Measurements from ENCODE around the gene KDM4F.

Gene KDM4F

DNA sequence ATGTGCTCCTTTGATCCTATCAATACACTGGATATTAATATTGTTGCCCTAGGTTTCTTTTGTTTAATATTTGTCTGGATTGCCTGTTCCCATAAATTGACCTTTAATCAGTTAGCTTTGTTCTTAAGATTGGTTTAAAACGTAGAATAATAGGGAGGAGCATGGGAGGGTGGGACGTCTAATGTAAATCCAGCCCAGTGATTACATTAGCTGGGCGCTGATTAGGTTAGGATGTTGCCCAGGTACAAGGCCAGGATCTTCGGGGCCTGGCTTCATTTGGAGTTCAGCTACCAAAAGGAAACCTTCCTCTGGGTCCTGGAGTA, 17.5 kb downstream of the KDM4F start, which contains the start of gene SRSF8:
Gene SRSF8 (plus strand): TSS at position 204 of the 323 bp plus-strand sequence. CDS start 308 bp downstream, outside the sequence.
- no peak for DNase-seq

DNA sequence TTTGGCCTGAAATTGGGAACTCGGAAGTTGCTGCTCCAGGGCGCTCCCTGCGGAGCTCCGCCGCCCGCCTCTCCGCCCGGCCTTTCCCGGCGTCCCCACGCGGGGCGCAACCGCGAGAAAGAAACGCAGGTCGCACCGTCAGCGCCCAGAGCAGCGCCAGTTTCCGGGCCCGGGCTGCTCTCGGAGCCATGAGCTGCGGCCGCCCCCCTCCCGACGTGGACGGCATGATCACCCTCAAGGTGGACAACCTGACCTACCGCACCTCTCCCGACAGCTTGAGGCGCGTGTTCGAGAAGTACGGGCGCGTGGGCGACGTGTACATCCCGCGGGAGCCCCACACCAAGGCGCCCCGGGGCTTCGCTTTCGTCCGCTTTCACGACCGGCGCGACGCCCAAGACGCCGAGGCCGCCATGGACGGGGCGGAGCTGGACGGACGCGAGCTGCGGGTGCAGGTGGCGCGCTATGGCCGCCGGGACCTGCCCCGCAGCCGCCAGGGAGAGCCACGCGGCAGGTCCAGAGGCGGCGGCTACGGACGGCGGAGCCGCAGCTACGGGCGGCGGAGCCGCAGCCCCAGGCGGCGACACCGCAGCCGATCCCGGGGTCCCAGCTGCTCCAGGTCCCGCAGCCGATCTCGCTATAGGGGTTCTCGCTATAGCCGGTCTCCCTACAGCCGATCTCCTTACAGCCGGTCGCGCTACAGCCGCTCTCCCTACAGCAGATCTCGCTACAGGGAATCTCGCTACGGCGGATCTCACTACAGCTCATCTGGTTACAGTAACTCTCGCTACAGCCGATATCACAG, 18.0 kb downstream of the KDM4F start:
- DNase-seq: no peak

DNA sequence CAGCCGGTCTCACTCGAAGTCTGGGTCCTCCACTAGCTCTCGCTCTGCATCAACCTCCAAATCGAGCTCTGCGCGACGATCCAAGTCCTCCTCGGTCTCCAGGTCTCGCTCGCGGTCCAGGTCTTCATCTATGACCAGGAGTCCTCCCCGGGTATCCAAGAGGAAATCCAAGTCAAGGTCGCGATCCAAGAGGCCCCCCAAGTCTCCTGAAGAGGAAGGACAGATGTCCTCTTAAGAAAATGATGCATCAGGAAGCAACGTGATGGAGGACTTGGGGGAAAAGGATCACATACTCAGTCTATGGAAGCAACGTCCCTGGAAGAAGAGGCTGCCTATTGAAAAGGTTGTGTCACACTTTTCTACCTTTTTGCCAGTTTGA, 18.6 kb downstream of the KDM4F start:
- DNase-seq: no peak

GRCh38 chr11:95068549-95068948, 19.3 kb downstream of the KDM4F start:
- peak; percentile 81 for DNase-seq

- DNase-seq: no peak
Measured at GRCh38 chr11:95070471-95070870, 21.2 kb downstream of the KDM4F start.

GRCh38 chr11:95072948-95073347, 23.7 kb downstream of the KDM4F start:
- DNase-seq: no peak

GRCh38 chr11:95074792-95075563, 25.8 kb downstream of the KDM4F start:
- DNase-seq: no peak

- no peak for DNase-seq
Measured at GRCh38 chr11:95076416-95076815, 27.2 kb downstream of the KDM4F start.

DNA sequence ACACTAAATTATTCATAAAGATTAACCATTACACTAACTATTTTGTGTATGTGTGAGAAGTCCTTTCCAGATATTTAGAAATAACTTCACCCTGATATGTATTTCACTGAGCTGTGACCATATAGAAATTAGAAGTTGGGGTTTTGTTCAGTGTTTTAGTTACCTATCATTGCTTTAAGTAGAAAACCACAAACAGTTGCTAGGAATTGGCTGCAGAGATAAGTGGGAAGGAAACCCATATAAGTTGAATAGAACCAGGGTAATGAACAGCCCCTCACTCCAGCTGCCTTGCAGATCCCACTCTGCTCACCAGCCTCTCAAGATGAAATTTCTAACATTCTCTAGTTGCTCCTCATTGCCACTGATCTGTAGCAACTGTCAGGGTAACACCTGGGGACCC, 27.8 kb downstream of the KDM4F start:
- DNase-seq: no peak

GRCh38 chr11:95078526-95078925, 29.3 kb downstream of the KDM4F start:
- DNase-seq: no peak

DNA sequence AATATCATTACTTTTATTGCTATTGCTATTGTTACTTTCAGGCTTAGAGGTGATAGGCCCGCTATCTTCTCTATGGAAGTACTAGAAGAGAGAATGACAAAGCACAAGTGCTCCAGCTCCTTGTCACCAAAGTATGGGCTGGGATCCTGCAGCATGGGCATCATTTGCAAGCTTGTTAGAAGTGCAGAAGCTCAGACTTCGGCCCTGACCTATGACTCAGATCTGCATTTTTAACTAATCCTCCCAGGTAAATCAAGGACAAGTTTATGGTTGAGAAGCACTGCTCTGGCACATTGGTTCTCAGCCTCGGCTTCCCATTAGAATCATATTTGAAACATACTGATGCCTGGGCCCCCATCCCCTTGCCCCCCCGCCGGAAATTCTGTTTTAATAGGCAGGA, 31.8 kb downstream of the KDM4F start:
- DNase-seq: no peak

GRCh38 chr11:95081412-95081811, 32.2 kb downstream of the KDM4F start:
- no peak for DNase-seq

DNA sequence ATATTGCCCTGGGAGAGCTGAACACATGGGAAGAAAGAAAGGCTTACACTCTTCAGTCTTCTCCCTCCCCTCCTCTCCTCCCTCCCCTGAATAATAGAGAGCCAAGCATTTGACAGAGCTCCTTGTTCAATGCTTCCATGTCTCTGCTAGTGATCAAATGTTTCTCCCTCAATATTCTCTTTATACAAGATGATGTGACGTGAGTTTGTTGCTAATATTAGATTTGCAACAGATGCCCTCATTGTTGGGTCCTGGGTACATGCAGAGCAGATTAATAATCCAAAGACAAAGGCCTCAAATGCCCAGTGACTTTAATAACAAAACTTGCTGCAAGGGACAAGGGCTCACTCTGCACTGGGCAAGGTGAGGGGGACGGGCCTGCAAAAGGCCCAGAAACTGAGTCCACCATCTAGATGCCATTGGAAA, 33.4 kb downstream of the KDM4F start:
- no peak for DNase-seq

DNA sequence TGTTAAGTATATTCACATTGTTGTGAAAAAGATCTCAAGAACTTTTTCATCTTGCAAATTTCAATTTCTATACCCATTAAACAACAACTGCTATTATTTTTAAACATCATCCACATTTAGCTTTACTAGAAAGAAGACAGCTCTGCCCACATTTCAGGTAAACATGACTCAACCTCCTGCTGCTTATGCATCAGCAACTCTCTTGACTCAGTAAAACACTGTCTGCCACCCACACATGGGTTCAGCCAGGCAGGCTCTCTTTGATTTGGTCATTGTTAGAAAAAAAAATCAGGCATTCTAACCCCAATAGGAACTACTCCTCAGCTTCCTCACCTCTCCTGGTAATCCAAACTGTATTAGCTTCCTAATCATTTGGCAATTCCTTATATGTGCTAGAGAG, 35.3 kb downstream of the KDM4F start:
- DNase-seq: no peak

GRCh38 chr11:95085117-95085816, 36.0 kb downstream of the KDM4F start:
- no peak for DNase-seq

DNA sequence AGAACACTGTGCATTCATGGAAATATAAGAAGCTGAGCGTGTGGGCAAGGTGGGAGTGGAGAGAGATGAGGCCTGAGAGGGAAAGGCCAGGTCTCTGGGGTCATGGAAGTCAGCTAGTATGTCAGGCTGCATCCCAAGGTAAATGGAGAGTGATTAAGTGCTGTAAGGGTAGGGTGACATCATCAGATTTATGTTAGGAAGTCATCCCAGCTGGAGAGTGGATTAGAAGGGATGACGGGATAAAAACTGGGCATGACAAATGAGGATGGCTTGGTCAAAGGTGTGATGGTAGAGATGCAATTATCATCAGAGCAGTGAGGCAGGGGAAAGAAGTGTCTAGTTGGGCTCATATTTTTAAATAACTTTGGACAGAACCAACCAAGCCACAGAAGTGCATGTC, 36.9 kb downstream of the KDM4F start:
- DNase-seq: no peak

DNA sequence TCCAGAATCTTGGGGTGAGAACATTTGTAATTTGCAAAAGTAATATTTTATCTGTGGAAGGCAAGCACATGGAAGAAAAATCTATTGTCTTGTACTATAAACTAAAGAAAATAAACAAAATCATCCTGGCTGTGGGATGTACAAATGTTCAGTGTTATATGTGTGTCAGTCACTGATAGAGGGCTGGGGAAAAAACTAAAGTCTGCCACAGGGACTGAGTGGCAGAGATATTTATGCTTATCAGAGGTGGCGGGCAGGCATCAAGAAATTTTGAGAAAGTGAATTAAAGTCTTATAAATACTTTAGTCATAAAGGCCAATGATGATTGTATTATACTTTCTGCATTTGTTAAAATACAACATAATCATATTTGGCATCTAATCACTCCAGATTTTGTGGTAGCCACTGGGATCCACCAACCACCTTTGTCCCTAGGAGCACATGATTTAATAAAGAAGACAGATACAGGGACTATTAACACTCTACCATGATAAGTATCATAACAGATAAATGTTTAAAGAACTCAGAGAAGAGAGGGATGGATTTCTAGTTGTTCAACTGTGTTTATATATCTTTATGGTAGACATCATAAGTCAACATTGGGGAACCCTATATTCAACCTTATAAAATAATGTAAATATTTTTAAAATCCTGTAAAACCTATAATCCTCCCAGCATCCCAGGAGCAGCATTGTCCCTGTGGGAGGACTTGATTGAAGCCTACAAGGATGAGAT, 37.8 kb downstream of the KDM4F start:
- no peak for DNase-seq

- DNase-seq: no peak
Measured at GRCh38 chr11:95088946-95089619, 39.9 kb downstream of the KDM4F start.

- no peak for DNase-seq
Measured at GRCh38 chr11:95089620-95090542, 40.7 kb downstream of the KDM4F start, which contains the start of gene ENDOD1. TSS of gene ENDOD1 (plus strand) at chr11:95089846. CDS start at chr11:95089928, 82 bp downstream.

DNA sequence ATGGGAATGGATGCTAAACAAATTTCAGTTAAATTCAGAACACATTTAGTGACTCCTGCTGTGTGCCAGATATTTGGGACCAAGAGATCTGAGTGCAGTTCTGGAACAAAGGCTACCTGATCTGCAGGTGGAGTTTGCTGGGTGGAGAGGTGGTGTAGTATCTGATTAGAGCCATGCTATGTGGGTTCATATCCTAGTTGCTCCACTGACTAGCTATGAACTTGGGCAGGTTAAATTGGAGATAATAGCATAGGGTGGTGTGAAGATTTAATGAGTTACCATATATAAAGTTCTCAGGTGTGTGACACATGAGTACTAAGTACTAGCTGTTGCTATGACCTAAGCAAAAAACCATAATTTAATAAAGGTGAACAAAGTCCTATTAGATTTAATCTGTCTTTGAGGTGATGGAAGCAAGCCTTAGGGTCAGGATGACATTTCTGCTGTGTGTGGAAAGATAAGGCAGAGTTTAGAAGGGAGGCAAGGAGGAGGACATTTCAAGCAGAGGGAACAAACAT, 42.5 kb downstream of the KDM4F start:
- DNase-seq: no peak

Data from NCI-H187 treated with DMSO at 0.1 percent for 48 hours (cell line).